ENCODE data around the gene NEIL1.
"Not testable (repeated sequence)": the region's sequence is repeated elsewhere in the genome, so short reads cannot be mapped to it uniquely, and the experiment has no call there.

DNA sequence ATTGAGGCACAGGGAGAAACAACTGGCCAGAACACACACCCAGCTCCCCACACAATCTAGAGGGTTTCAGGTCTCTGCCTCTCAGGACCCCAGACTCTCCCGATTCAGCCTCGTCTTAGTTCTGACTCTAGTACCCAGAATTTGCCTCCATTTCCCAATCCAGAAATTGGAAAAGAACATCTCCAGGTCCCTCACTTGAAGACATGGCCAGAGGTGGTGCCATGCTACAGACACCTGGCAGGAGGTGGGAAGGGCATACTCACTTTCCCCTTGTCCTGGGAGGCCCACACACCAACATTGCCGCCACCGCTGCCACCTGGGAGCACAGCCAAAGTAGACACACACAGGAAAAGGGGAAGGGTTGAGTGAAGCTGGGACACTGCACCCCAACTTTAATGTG lies 44.1 kb upstream of the NEIL1 start:
- TF ChIP-seq, protein P1, sequence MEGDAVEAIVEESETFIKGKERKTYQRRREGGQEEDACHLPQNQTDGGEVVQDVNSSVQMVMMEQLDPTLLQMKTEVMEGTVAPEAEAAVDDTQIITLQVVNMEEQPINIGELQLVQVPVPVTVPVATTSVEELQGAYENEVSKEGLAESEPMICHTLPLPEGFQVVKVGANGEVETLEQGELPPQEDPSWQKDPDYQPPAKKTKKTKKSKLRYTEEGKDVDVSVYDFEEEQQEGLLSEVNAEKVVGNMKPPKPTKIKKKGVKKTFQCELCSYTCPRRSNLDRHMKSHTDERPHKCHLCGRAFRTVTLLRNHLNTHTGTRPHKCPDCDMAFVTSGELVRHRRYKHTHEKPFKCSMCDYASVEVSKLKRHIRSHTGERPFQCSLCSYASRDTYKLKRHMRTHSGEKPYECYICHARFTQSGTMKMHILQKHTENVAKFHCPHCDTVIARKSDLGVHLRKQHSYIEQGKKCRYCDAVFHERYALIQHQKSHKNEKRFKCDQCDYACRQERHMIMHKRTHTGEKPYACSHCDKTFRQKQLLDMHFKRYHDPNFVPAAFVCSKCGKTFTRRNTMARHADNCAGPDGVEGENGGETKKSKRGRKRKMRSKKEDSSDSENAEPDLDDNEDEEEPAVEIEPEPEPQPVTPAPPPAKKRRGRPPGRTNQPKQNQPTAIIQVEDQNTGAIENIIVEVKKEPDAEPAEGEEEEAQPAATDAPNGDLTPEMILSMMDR (IDR thresholded peaks at IDR 0.05 in 2 of 3, conservative IDR thresholded peaks at IDR 0.05 in 1 of 3; ENCODE audit: control insufficient read depth in 2 of 3, extremely low read depth in 1 of 3, insufficient read depth in 1 of 3, low read depth in 3 of 3, low read length in 3 of 3), result not testable (repeated sequence)
- TF ChIP-seq, protein P2, sequence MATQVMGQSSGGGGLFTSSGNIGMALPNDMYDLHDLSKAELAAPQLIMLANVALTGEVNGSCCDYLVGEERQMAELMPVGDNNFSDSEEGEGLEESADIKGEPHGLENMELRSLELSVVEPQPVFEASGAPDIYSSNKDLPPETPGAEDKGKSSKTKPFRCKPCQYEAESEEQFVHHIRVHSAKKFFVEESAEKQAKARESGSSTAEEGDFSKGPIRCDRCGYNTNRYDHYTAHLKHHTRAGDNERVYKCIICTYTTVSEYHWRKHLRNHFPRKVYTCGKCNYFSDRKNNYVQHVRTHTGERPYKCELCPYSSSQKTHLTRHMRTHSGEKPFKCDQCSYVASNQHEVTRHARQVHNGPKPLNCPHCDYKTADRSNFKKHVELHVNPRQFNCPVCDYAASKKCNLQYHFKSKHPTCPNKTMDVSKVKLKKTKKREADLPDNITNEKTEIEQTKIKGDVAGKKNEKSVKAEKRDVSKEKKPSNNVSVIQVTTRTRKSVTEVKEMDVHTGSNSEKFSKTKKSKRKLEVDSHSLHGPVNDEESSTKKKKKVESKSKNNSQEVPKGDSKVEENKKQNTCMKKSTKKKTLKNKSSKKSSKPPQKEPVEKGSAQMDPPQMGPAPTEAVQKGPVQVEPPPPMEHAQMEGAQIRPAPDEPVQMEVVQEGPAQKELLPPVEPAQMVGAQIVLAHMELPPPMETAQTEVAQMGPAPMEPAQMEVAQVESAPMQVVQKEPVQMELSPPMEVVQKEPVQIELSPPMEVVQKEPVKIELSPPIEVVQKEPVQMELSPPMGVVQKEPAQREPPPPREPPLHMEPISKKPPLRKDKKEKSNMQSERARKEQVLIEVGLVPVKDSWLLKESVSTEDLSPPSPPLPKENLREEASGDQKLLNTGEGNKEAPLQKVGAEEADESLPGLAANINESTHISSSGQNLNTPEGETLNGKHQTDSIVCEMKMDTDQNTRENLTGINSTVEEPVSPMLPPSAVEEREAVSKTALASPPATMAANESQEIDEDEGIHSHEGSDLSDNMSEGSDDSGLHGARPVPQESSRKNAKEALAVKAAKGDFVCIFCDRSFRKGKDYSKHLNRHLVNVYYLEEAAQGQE (IDR thresholded peaks at IDR 0.05; ENCODE audit: low read depth, low read length), result not testable (repeated sequence)
- TF ChIP-seq YY1 (IDR thresholded peaks at IDR 0.05; ENCODE audit: low read depth, low read length); MYC (IDR thresholded peaks at IDR 0.05; ENCODE audit: insufficient read depth, insufficient read length, insufficient replicate concordance, low read length, severe bottlenecking); ZNF24 (IDR thresholded peaks at IDR 0.05); CREM (IDR thresholded peaks at IDR 0.05; ENCODE audit: low read depth); RAD21 (IDR thresholded peaks at IDR 0.05; ENCODE audit: insufficient read depth, low read depth, low read length); POLR2A (IDR thresholded peaks at IDR 0.05; ENCODE audit: low read depth, low read length); SREBF2 (IDR thresholded peaks at IDR 0.05; ENCODE audit: low read length): not testable (repeated sequence)
